Gastrocnemius medialis (tissue), 4 donors: Measurements from ENCODE around the gene CCDC106.

Source experiments
- CTCF ChIP-seq, 5 experiments: fragments of 450-650 bp in 3 of 5; fragments of 200-600 bp in 2 of 5; sonication (generic) in 2 of 5; IDR thresholded peaks in 4 of 5; conservative IDR thresholded peaks in 1 of 5; 1 replicate in 4 of 5; 2 replicates in 1 of 5; pipeline ENCODE4 v1.5.1; 2016 to 2019; ENCODE audit warnings: antibody characterized with exemption in 5 of 5, mild to moderate bottlenecking in 3 of 5, moderate library complexity in 3 of 5
- POLR2A ChIP-seq, 2 donors: fragments of 450-650 bp; IDR thresholded peaks; one replicate each; pipeline ENCODE4 v1.6.1; 2017; ENCODE audit warnings: antibody characterized with exemption in 2 of 2, mild to moderate bottlenecking in 2 of 2, moderate library complexity in 2 of 2

GRCh38 chr19:55636723-55637122, 11.3 kb upstream of the CCDC106 start:
- no peak for TF ChIP-seq POLR2A (IDR thresholded peaks at IDR 0.05)
- TF ChIP-seq CTCF (IDR thresholded peaks at IDR 0.05 in 4 of 5, conservative IDR thresholded peaks at IDR 0.05 in 1 of 5) = no peak
